ENCODE results near the gene TFCP2L1.
"Not testable (repeated sequence)": the region's sequence is repeated elsewhere in the genome, so short reads cannot be mapped to it uniquely, and the experiment has no call there.

TFCP2L1 gene

GRCh38 chr2:121231385-121232000, 53.5 kb downstream of the TFCP2L1 start:
- no peaks in the 10 kb centered on the region for H4K20me1 ChIP-seq (ENCODE audit: low read depth, low read length)
- no peak overlapping the region for H3K4me2 ChIP-seq (ENCODE audit: low read depth, low read length, poor library complexity, severe bottlenecking)
- no peak overlapping the region for H3K4me3 ChIP-seq (ENCODE audit: insufficient read depth, low read length, poor library complexity, severe bottlenecking)
- H2AFZ ChIP-seq (ENCODE audit: low read depth, low read length, severe bottlenecking) = no peak overlapping the region
- no peaks in the 10 kb centered on the region for H3K9me2 ChIP-seq (replicated peaks; ENCODE audit: insufficient read depth, low read length)
- no peaks in the 10 kb centered on the region for H3K27me3 ChIP-seq (ENCODE audit: low read length)
- no peak overlapping the region for H3K9ac ChIP-seq (ENCODE audit: low read length)
- no peaks in the 10 kb centered on the region for H3K36me3 ChIP-seq (ENCODE audit: low read length)
- TF ChIP-seq CTCF (IDR thresholded peaks at IDR 0.05; ENCODE audit: insufficient read depth, low read length, poor library complexity, severe bottlenecking) = no peak
- no peak for TF ChIP-seq EZH2phosphoT487 (conservative IDR thresholded peaks at IDR 0.05; ENCODE audit: low read length)
- H3K9me3 ChIP-seq (ENCODE audit: insufficient read depth, low read length) = no peaks in the 10 kb centered on the region
- H3F3A ChIP-seq (ENCODE audit: insufficient read depth) = no peaks in the 10 kb centered on the region
- H3K27ac ChIP-seq (ENCODE audit: low read depth, low read length) = no peak overlapping the region
- no peaks in the 10 kb centered on the region for H3K79me2 ChIP-seq (ENCODE audit: insufficient read depth, low read length)

- Histone ChIP-seq H3K4me3 (ENCODE audit: insufficient read depth, low read length, poor library complexity, severe bottlenecking) (no peak overlapping the region), H3K27me3 (ENCODE audit: low read length) (no peaks in the 10 kb centered on the region), H2AFZ (ENCODE audit: low read depth, low read length, severe bottlenecking) (no peak overlapping the region), H3K9ac (ENCODE audit: low read length) (no peak overlapping the region), H3F3A (ENCODE audit: insufficient read depth) (no peaks in the 10 kb centered on the region), H4K20me1 (ENCODE audit: low read depth, low read length) (no peaks in the 10 kb centered on the region), H3K4me2 (ENCODE audit: low read depth, low read length, poor library complexity, severe bottlenecking) (no peak overlapping the region), H3K9me2 (replicated peaks; ENCODE audit: insufficient read depth, low read length) (no peaks in the 10 kb centered on the region), H3K79me2 (ENCODE audit: insufficient read depth, low read length) (no peaks in the 10 kb centered on the region), H3K36me3 (ENCODE audit: low read length) (no peaks in the 10 kb centered on the region), H3K9me3 (ENCODE audit: insufficient read depth, low read length) (no peaks in the 10 kb centered on the region), H3K27ac (ENCODE audit: low read depth, low read length) (no peak overlapping the region)
- TF ChIP-seq EZH2phosphoT487 (conservative IDR thresholded peaks at IDR 0.05; ENCODE audit: low read length) = no peak
- TF ChIP-seq CTCF (IDR thresholded peaks at IDR 0.05; ENCODE audit: insufficient read depth, low read length, poor library complexity, severe bottlenecking) = no peak
Observed at GRCh38 chr2:121228521-121228920, 56.5 kb downstream of the TFCP2L1 start.

- H3K79me2 ChIP-seq (ENCODE audit: insufficient read depth, low read length); H2AFZ ChIP-seq (ENCODE audit: low read depth, low read length, severe bottlenecking); H3K4me3 ChIP-seq (ENCODE audit: insufficient read depth, low read length, poor library complexity, severe bottlenecking); H3K9ac ChIP-seq (ENCODE audit: low read length); H3K36me3 ChIP-seq (ENCODE audit: low read length); H3F3A ChIP-seq (ENCODE audit: insufficient read depth); H4K20me1 ChIP-seq (ENCODE audit: low read depth, low read length); H3K27me3 ChIP-seq (ENCODE audit: low read length); H3K27ac ChIP-seq (ENCODE audit: low read depth, low read length); H3K9me3 ChIP-seq (ENCODE audit: insufficient read depth, low read length); H3K9me2 ChIP-seq (replicated peaks; ENCODE audit: insufficient read depth, low read length); H3K4me2 ChIP-seq (ENCODE audit: low read depth, low read length, poor library complexity, severe bottlenecking): not testable (repeated sequence)
Observed at GRCh38 chr2:121227381-121228144, 57.4 kb downstream of the TFCP2L1 start.

GRCh38 chr2:121225681-121226080, 59.3 kb downstream of the TFCP2L1 start:
- not testable (repeated sequence) for H3K27me3 ChIP-seq (ENCODE audit: low read length); H3K9me3 ChIP-seq (ENCODE audit: insufficient read depth, low read length); H4K20me1 ChIP-seq (ENCODE audit: low read depth, low read length); H3K79me2 ChIP-seq (ENCODE audit: insufficient read depth, low read length); H3K4me3 ChIP-seq (ENCODE audit: insufficient read depth, low read length, poor library complexity, severe bottlenecking); H3K9ac ChIP-seq (ENCODE audit: low read length); H3K9me2 ChIP-seq (replicated peaks; ENCODE audit: insufficient read depth, low read length); H3K4me2 ChIP-seq (ENCODE audit: low read depth, low read length, poor library complexity, severe bottlenecking); H3K36me3 ChIP-seq (ENCODE audit: low read length); H3F3A ChIP-seq (ENCODE audit: insufficient read depth); H2AFZ ChIP-seq (ENCODE audit: low read depth, low read length, severe bottlenecking); H3K27ac ChIP-seq (ENCODE audit: low read depth, low read length)
